Caco-2 (cell line): ENCODE data around the gene ADCY9. TPM values are rescaled to one million over a fixed set of nuclear protein-coding genes. Genes with fewer than 3 reads are reported as not detected.

Source experiments
- BruUV-seq: library from RNA; stranded (reverse); fragments of 400-500 nt; replicated peaks from 2 replicates; lab custom pipeline; 2021; lab: Mats Ljungman, UMichigan
- CTCF ChIA-PET: fragments of 300-600 bp; sonication (Branson Sonifier 250); formaldehyde crosslinking; loops from one replicate; lab custom pipeline; 2022; ENCODE audit warnings: antibody characterized with exemption; lab: Charles Lee
- POLR2A ChIA-PET: fragments of 300-600 bp; sonication (Branson Sonifier 250); formaldehyde crosslinking; loops from one replicate; lab custom pipeline; 2022; ENCODE audit warnings: antibody characterized with exemption; lab: Charles Lee
- DNase-seq, 2 experiments: peaks; one replicate each; pipeline versions ENCODE4 v3.0.0 to v3.0.0-alpha.2; 2020 to 2022
- H3K27me3 ChIP-seq: replicated peaks from 2 replicates; pipeline ENCODE4 v1.6.0; 2011; ENCODE audit warnings: low read length; ENCODE audit not compliant: control insufficient read depth, insufficient read depth
- H3K36me3 ChIP-seq: 2 replicates; pipeline ENCODE4 v1.5.1; 2011; ENCODE audit warnings: low read length; ENCODE audit not compliant: control insufficient read depth, insufficient read depth
- H3K4me1 ChIP-seq: fragments of 250-450 bp; sonication (Bioruptor Pico); 2 replicates; pipeline ENCODE4 v1.5.1; 2020; ENCODE audit warnings: mild to moderate bottlenecking
- H3K4me3 ChIP-seq: 2 replicates; pipeline ENCODE4 v1.5.1; 2011; ENCODE audit warnings: low read depth, mild to moderate bottlenecking, control low read depth, low read length
- H3K9me3 ChIP-seq: fragments of 250-450 bp; sonication (Bioruptor Pico); 2 replicates; pipeline ENCODE4 v1.5.1; 2020; ENCODE audit warnings: mild to moderate bottlenecking, moderate library complexity
- H3K27ac Mint-ChIP-seq: one replicate; pipeline ENCODE4 v1.8.0; 2022; ENCODE audit warnings: mixed read lengths; ENCODE audit not compliant: unreplicated experiment
- H3K27me3 Mint-ChIP-seq: one replicate; pipeline ENCODE4 v1.8.0; 2022; ENCODE audit warnings: mixed read lengths; ENCODE audit not compliant: insufficient read depth, unreplicated experiment
- H3K36me3 Mint-ChIP-seq: one replicate; pipeline ENCODE4 v1.8.0; 2022; ENCODE audit warnings: mild to moderate bottlenecking, mixed read lengths; ENCODE audit not compliant: insufficient read depth, unreplicated experiment
- H3K4me1 Mint-ChIP-seq: one replicate; pipeline ENCODE4 v1.8.0; 2022; ENCODE audit warnings: low read depth, mixed read lengths; ENCODE audit not compliant: unreplicated experiment
- H3K4me3 Mint-ChIP-seq: one replicate; pipeline ENCODE4 v1.8.0; 2022; ENCODE audit warnings: mild to moderate bottlenecking, moderate library complexity, mixed read lengths; ENCODE audit not compliant: unreplicated experiment
- H3K9me3 Mint-ChIP-seq: one replicate; pipeline ENCODE4 v1.8.0; 2022; ENCODE audit warnings: mixed read lengths; ENCODE audit not compliant: unreplicated experiment
- CTCF ChIP-seq, 2 experiments: fragments of 200-600 bp in 1 of 2; IDR thresholded peaks; 1 replicate in 1 of 2; 2 replicates in 1 of 2; pipeline versions ENCODE4 v1.5.1 to v1.8.0; 2011 to 2022; ENCODE audit warnings: antibody characterized with exemption in 1 of 2, control low read depth in 1 of 2, inconsistent platforms in 1 of 2, low read depth in 1 of 2, low read length in 1 of 2, mild to moderate bottlenecking in 1 of 2, moderate library complexity in 1 of 2; ENCODE audit not compliant: insufficient read depth in 1 of 2, severe bottlenecking in 1 of 2, unreplicated experiment in 1 of 2
- intact Hi-C: fragments of 100-400 bp; cut with micrococcal nuclease; formaldehyde crosslinking; loops from one replicate; pipeline ENCODE4 v1.10.0; 2022; ENCODE audit not compliant: unreplicated experiment
- total RNA-seq: library from RNA; stranded (reverse); gene quantifications from 2 replicates; pipeline ENCODE4 v1.2.3, GENCODE V29; 2022

Gene ADCY9
- total RNA-seq, 1 experiment from 2014 or later = 11.5 TPM

GRCh38 chr16:3987231-3987630 is 129.0 kb downstream of the ADCY9 start:
- intact Hi-C loops = no loop called here

GRCh38 chr16:3986235-3986544 is 130.1 kb downstream of the ADCY9 start:
- intact Hi-C loops = no loop called here
- H3K4me3 ChIP-seq = no peak overlapping the region
- H3K27me3 ChIP-seq = no peaks in the 10 kb centered on the region
- no peak for TF ChIP-seq CTCF (IDR thresholded peaks at IDR 0.05; ENCODE audit: insufficient read depth in 1 of 2, low read depth in 1 of 2, low read length in 1 of 2, severe bottlenecking in 1 of 2, unreplicated experiment in 1 of 2)
- peaks cover 16% of the 10 kb centered on the region for H3K36me3 Mint-ChIP-seq
- no peak overlapping the region for H3K4me3 Mint-ChIP-seq
- no peaks in the 10 kb centered on the region for H3K4me1 Mint-ChIP-seq
- POLR2A ChIA-PET = no interaction called here
- H3K27me3 Mint-ChIP-seq = no peaks in the 10 kb centered on the region
- BruUV-seq = no TSS peak
- H3K27ac Mint-ChIP-seq = no peak overlapping the region
- no peak for DNase-seq
- H3K9me3 Mint-ChIP-seq = no peaks in the 10 kb centered on the region
- peaks cover 5% of the 10 kb centered on the region; the same call in 1 of the 2 replicates for H3K4me1 ChIP-seq
- CTCF ChIA-PET = interaction anchor here (0.6 kb wide), 1 partner anchor 101 kb away, joined by 6 read pairs; no protein-coding TSS in a partner anchor
- H3K9me3 ChIP-seq = no peaks in the 10 kb centered on the region
- H3K36me3 ChIP-seq = no peaks in the 10 kb centered on the region

More at GRCh38 chr16:3987231-3987630, 129.0 kb downstream of the ADCY9 start:
- ChIA-PET POLR2A (no interaction called here), CTCF (no interaction called here)
- peaks cover 16% of the 10 kb centered on the region for H3K36me3 Mint-ChIP-seq
- Histone ChIP-seq H3K36me3 (no peaks in the 10 kb centered on the region), H3K27me3 (no peaks in the 10 kb centered on the region), H3K4me3 (no peak overlapping the region), H3K4me1 (peaks cover 5% of the 10 kb centered on the region; the same call in 1 of the 2 replicates), H3K9me3 (no peaks in the 10 kb centered on the region)
- H3K9me3 Mint-ChIP-seq = no peaks in the 10 kb centered on the region
- H3K27ac Mint-ChIP-seq = no peak overlapping the region
- no peak for DNase-seq
- no peaks in the 10 kb centered on the region for H3K4me1 Mint-ChIP-seq
- TF ChIP-seq CTCF (IDR thresholded peaks at IDR 0.05; ENCODE audit: insufficient read depth in 1 of 2, low read depth in 1 of 2, low read length in 1 of 2, severe bottlenecking in 1 of 2, unreplicated experiment in 1 of 2) = no peak
- BruUV-seq = no TSS peak
- no peak overlapping the region for H3K4me3 Mint-ChIP-seq
- no peaks in the 10 kb centered on the region for H3K27me3 Mint-ChIP-seq

DNA sequence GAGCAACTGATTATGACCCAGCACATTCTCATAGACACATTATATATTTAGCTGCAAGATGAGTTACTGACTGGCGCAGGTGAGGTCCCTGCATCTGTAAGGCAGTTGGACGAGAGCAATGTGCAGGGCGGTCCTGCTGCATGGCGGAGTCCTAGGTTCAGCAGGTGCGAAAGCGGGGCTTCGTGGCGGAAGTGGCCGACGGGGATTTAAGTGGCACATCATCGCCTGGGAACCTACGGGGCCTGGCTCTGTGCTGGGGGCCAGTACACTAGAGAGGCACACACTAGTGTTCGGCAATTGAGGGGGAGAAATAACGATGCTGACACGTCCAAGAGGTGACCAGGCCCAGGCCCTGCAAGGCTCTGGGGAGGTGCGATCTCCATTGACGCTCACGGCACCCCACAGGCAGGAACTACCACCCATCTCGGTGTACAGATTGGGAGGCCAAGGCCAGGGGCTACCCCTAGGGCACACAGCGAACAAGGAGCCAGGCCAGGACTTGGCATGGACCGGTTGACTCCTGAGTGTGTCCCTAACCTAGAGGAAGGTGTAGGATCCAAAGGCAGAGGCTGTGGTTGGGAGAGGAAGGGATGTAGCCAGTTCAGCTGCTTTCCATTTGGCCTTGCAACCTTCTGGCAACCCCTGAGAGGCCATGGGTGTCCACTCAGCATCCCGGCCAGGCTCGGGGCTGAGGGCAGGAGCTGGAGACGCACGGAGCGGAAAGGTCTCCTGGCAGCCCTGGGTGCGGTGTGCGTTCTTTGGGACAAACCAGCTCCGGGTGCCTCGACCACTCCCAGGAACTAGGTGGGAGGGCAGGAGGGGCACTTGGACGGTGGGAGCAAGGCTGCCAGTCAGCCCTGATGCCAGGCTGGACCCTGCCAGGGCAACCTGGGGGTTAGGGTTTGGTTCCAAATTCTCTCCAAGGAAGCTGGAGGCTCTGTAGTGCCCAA is 131.9 kb downstream of the ADCY9 start:
- intact Hi-C loops = no loop called here
- Histone ChIP-seq H3K4me1 (peaks cover 5% of the 10 kb centered on the region; the same call in 1 of the 2 replicates), H3K36me3 (no peaks in the 10 kb centered on the region), H3K4me3 (no peak overlapping the region), H3K9me3 (no peaks in the 10 kb centered on the region), H3K27me3 (no peaks in the 10 kb centered on the region)
- H3K4me1 Mint-ChIP-seq = no peaks in the 10 kb centered on the region
- BruUV-seq = no TSS peak
- no peaks in the 10 kb centered on the region for H3K9me3 Mint-ChIP-seq
- H3K27ac Mint-ChIP-seq = no peak overlapping the region
- TF ChIP-seq CTCF (IDR thresholded peaks at IDR 0.05; ENCODE audit: insufficient read depth in 1 of 2, low read depth in 1 of 2, low read length in 1 of 2, severe bottlenecking in 1 of 2, unreplicated experiment in 1 of 2) = no peak
- peaks cover 16% of the 10 kb centered on the region for H3K36me3 Mint-ChIP-seq
- no peak for DNase-seq
- ChIA-PET CTCF (interaction anchor here (1.1 to 1.9 kb wide), 2 partner anchors 29 to 216 kb away, joined by 3 to 10 read pairs; no protein-coding TSS in a partner anchor), POLR2A (no interaction called here)
- H3K4me3 Mint-ChIP-seq = no peak overlapping the region
- no peaks in the 10 kb centered on the region for H3K27me3 Mint-ChIP-seq
